ENCODE data around the gene RANGRF.

Gene RANGRF

GRCh38 chr17:8312251-8312650, 23.8 kb downstream of the RANGRF start:
- Histone ChIP-seq H3K4me3 (ENCODE audit: low read depth in 1 of 5, low read length in 5 of 5) (peak overlapping the region in 3 of 5 donors; percentile 65 to 75 (median 70)), H3K4me1 (ENCODE audit: control insufficient read depth in 5 of 5, insufficient read depth in 5 of 5, low read length in 5 of 5) (peaks cover 0 to 46% (median 11%) of the 10 kb centered on the region in 5 donors), H3K36me3 (ENCODE audit: control insufficient read depth in 5 of 5, insufficient read depth in 5 of 5, low read length in 5 of 5) (peaks cover 0 to 20% (median 9%) of the 10 kb centered on the region in 5 donors), H3K27me3 (ENCODE audit: control insufficient read depth in 5 of 5, insufficient read depth in 4 of 5, low read length in 5 of 5) (peaks cover 30 to 50% (median 34%) of the 10 kb centered on the region in 5 donors), H3K9ac (ENCODE audit: low read length in 5 of 5) (peak overlapping the region in 1 of 5 donors; percentile 53), H3K9me3 (ENCODE audit: control insufficient read depth in 5 of 5, low read length in 5 of 5) (no peaks in the 10 kb centered on the region), H3K27ac (ENCODE audit: low read depth, low read length) (peak overlapping the region; percentile 30)

- H3K4me1 ChIP-seq (ENCODE audit: control insufficient read depth in 5 of 5, insufficient read depth in 5 of 5, low read length in 5 of 5) = peaks cover 0 to 46% (median 11%) of the 10 kb centered on the region in 5 donors
- peak overlapping the region in 2 of 5 donors; percentile 39 to 53 for H3K9ac ChIP-seq (ENCODE audit: low read length in 5 of 5)
- peak overlapping the region in 3 of 5 donors; percentile 65 to 75 (median 70) for H3K4me3 ChIP-seq (ENCODE audit: low read depth in 1 of 5, low read length in 5 of 5)
- H3K27ac ChIP-seq (ENCODE audit: low read depth, low read length) = peak overlapping the region; percentile 30
- no peaks in the 10 kb centered on the region for H3K9me3 ChIP-seq (ENCODE audit: control insufficient read depth in 5 of 5, low read length in 5 of 5)
- H3K36me3 ChIP-seq (ENCODE audit: control insufficient read depth in 5 of 5, insufficient read depth in 5 of 5, low read length in 5 of 5) = peaks cover 0 to 21% (median 12%) of the 10 kb centered on the region in 5 donors
- peaks cover 30 to 50% (median 35%) of the 10 kb centered on the region in 5 donors for H3K27me3 ChIP-seq (ENCODE audit: control insufficient read depth in 5 of 5, insufficient read depth in 4 of 5, low read length in 5 of 5)
Observed at GRCh38 chr17:8312726-8313600, 24.5 kb downstream of the RANGRF start.

GRCh38 chr17:8314797-8315763, 26.6 kb downstream of the RANGRF start:
- H3K27ac ChIP-seq (ENCODE audit: low read depth, low read length) = no peak overlapping the region
- no peak overlapping the region for H3K4me3 ChIP-seq (ENCODE audit: low read depth in 1 of 5, low read length in 5 of 5)
- H3K4me1 ChIP-seq (ENCODE audit: control insufficient read depth in 5 of 5, insufficient read depth in 5 of 5, low read length in 5 of 5) = peaks cover 0 to 51% (median 11%) of the 10 kb centered on the region in 5 donors
- H3K36me3 ChIP-seq (ENCODE audit: control insufficient read depth in 5 of 5, insufficient read depth in 5 of 5, low read length in 5 of 5) = peaks cover 0 to 35% (median 12%) of the 10 kb centered on the region in 5 donors
- no peak overlapping the region for H3K9ac ChIP-seq (ENCODE audit: low read length in 5 of 5)
- H3K9me3 ChIP-seq (ENCODE audit: control insufficient read depth in 5 of 5, low read length in 5 of 5) = no peaks in the 10 kb centered on the region
- H3K27me3 ChIP-seq (ENCODE audit: control insufficient read depth in 5 of 5, insufficient read depth in 4 of 5, low read length in 5 of 5) = peaks cover 30 to 54% (median 38%) of the 10 kb centered on the region in 5 donors

GRCh38 chr17:8315764-8316217, 27.3 kb downstream of the RANGRF start:
- no peak overlapping the region for H3K4me3 ChIP-seq (ENCODE audit: low read depth in 1 of 5, low read length in 5 of 5)
- H3K9ac ChIP-seq (ENCODE audit: low read length in 5 of 5) = no peak overlapping the region

GRCh38 chr17:8318010-8318935, 29.8 kb downstream of the RANGRF start:
- H3K4me1 ChIP-seq (ENCODE audit: control insufficient read depth in 5 of 5, insufficient read depth in 5 of 5, low read length in 5 of 5) = peaks cover 0 to 33% (median 11%) of the 10 kb centered on the region in 5 donors
- peaks cover 18 to 38% (median 25%) of the 10 kb centered on the region in 5 donors for H3K27me3 ChIP-seq (ENCODE audit: control insufficient read depth in 5 of 5, insufficient read depth in 4 of 5, low read length in 5 of 5)
- H3K4me3 ChIP-seq (ENCODE audit: low read depth in 1 of 5, low read length in 5 of 5) = no peak overlapping the region
- peaks cover 0 to 55% (median 20%) of the 10 kb centered on the region in 5 donors for H3K36me3 ChIP-seq (ENCODE audit: control insufficient read depth in 5 of 5, insufficient read depth in 5 of 5, low read length in 5 of 5)
- H3K9me3 ChIP-seq (ENCODE audit: control insufficient read depth in 5 of 5, low read length in 5 of 5) = no peaks in the 10 kb centered on the region
- H3K27ac ChIP-seq (ENCODE audit: low read depth, low read length) = no peak overlapping the region
- no peak overlapping the region for H3K9ac ChIP-seq (ENCODE audit: low read length in 5 of 5)

More at GRCh38 chr17:8315764-8316217, 27.3 kb downstream of the RANGRF start:
- Histone ChIP-seq H3K36me3 (ENCODE audit: control insufficient read depth in 5 of 5, insufficient read depth in 5 of 5, low read length in 5 of 5) (peaks cover 0 to 41% (median 15%) of the 10 kb centered on the region in 5 donors), H3K4me1 (ENCODE audit: control insufficient read depth in 5 of 5, insufficient read depth in 5 of 5, low read length in 5 of 5) (peaks cover 0 to 51% (median 11%) of the 10 kb centered on the region in 5 donors), H3K27me3 (ENCODE audit: control insufficient read depth in 5 of 5, insufficient read depth in 4 of 5, low read length in 5 of 5) (peaks cover 30 to 52% (median 35%) of the 10 kb centered on the region in 5 donors), H3K27ac (ENCODE audit: low read depth, low read length) (no peak overlapping the region), H3K9me3 (ENCODE audit: control insufficient read depth in 5 of 5, low read length in 5 of 5) (no peaks in the 10 kb centered on the region)

- H3K27ac ChIP-seq (ENCODE audit: low read depth, low read length) = no peak overlapping the region
Observed at GRCh38 chr17:8320262-8320661, 31.8 kb downstream of the RANGRF start.

GRCh38 chr17:8320990-8321389, 32.5 kb downstream of the RANGRF start:
- H3K9ac ChIP-seq (ENCODE audit: low read length in 5 of 5) = no peak overlapping the region
- H3K4me3 ChIP-seq (ENCODE audit: low read depth in 1 of 5, low read length in 5 of 5) = no peak overlapping the region
- peaks cover 1 to 28% (median 9%) of the 10 kb centered on the region in 5 donors for H3K4me1 ChIP-seq (ENCODE audit: control insufficient read depth in 5 of 5, insufficient read depth in 5 of 5, low read length in 5 of 5)
- no peak overlapping the region for H3K27ac ChIP-seq (ENCODE audit: low read depth, low read length)
- H3K27me3 ChIP-seq (ENCODE audit: control insufficient read depth in 5 of 5, insufficient read depth in 4 of 5, low read length in 5 of 5) = peaks cover 4 to 13% (median 6%) of the 10 kb centered on the region in 5 donors
- no peaks in the 10 kb centered on the region for H3K9me3 ChIP-seq (ENCODE audit: control insufficient read depth in 5 of 5, low read length in 5 of 5)
- H3K36me3 ChIP-seq (ENCODE audit: control insufficient read depth in 5 of 5, insufficient read depth in 5 of 5, low read length in 5 of 5) = peaks cover 0 to 44% (median 10%) of the 10 kb centered on the region in 5 donors

More at GRCh38 chr17:8320262-8320661, 31.8 kb downstream of the RANGRF start:
- H3K4me3 ChIP-seq (ENCODE audit: low read depth in 1 of 5, low read length in 5 of 5) = no peak overlapping the region
- no peak overlapping the region for H3K9ac ChIP-seq (ENCODE audit: low read length in 5 of 5)
- H3K9me3 ChIP-seq (ENCODE audit: control insufficient read depth in 5 of 5, low read length in 5 of 5) = no peaks in the 10 kb centered on the region
- H3K36me3 ChIP-seq (ENCODE audit: control insufficient read depth in 5 of 5, insufficient read depth in 5 of 5, low read length in 5 of 5) = peaks cover 0 to 49% (median 17%) of the 10 kb centered on the region in 5 donors
- peaks cover 11 to 20% (median 12%) of the 10 kb centered on the region in 5 donors for H3K27me3 ChIP-seq (ENCODE audit: control insufficient read depth in 5 of 5, insufficient read depth in 4 of 5, low read length in 5 of 5)
- H3K4me1 ChIP-seq (ENCODE audit: control insufficient read depth in 5 of 5, insufficient read depth in 5 of 5, low read length in 5 of 5) = peaks cover 0 to 26% (median 12%) of the 10 kb centered on the region in 5 donors

GRCh38 chr17:8322061-8322460, 33.6 kb downstream of the RANGRF start:
- H3K9ac ChIP-seq (ENCODE audit: low read length in 5 of 5) = no peak overlapping the region
- H3K27ac ChIP-seq (ENCODE audit: low read depth, low read length) = no peak overlapping the region
- no peaks in the 10 kb centered on the region for H3K9me3 ChIP-seq (ENCODE audit: control insufficient read depth in 5 of 5, low read length in 5 of 5)
- H3K36me3 ChIP-seq (ENCODE audit: control insufficient read depth in 5 of 5, insufficient read depth in 5 of 5, low read length in 5 of 5) = peaks cover 0 to 35% (median 10%) of the 10 kb centered on the region in 5 donors
- H3K27me3 ChIP-seq (ENCODE audit: control insufficient read depth in 5 of 5, insufficient read depth in 4 of 5, low read length in 5 of 5) = peaks cover 2 to 12% (median 4%) of the 10 kb centered on the region in 5 donors
- H3K4me3 ChIP-seq (ENCODE audit: low read depth in 1 of 5, low read length in 5 of 5) = no peak overlapping the region
- peaks cover 1 to 34% (median 19%) of the 10 kb centered on the region in 5 donors for H3K4me1 ChIP-seq (ENCODE audit: control insufficient read depth in 5 of 5, insufficient read depth in 5 of 5, low read length in 5 of 5)

Measured in subcutaneous abdominal adipose tissue (tissue), 5 donors.